Stimulated activated CD8-positive, alpha-beta memory T cell treated with anti-CD3 and anti-CD28 coated beads, Interleukin-4, amount 100 ng/mL, for 1 hour (primary cell): Measurements from ENCODE around the gene THSD4.

ENCODE experiments used
- DNase-seq, 2 donors: peaks; one replicate each; pipeline ENCODE4 v3.0.0-alpha.2; 2020; ENCODE audit warnings: low read depth in 2 of 2, low spot score in 1 of 2

Gene THSD4

GRCh38 chr15:71815301-71815700 lies 700.0 kb downstream of the THSD4 start:
- DNase-seq, result no peak

- DNase-seq, result no peak
Observed at GRCh38 chr15:71817351-71817750, 702.1 kb downstream of the THSD4 start.

GRCh38 chr15:71820127-71820526 lies 704.9 kb downstream of the THSD4 start:
- DNase-seq, result no peak

GRCh38 chr15:71821547-71822129 lies 706.4 kb downstream of the THSD4 start:
- no peak for DNase-seq

- no peak for DNase-seq
Observed at GRCh38 chr15:71822890-71823630, 707.8 kb downstream of the THSD4 start.

- no peak for DNase-seq
Observed at GRCh38 chr15:71823801-71824200, 708.5 kb downstream of the THSD4 start.

GRCh38 chr15:71825021-71825730 lies 709.9 kb downstream of the THSD4 start:
- no peak for DNase-seq

- DNase-seq, result no peak
Observed at GRCh38 chr15:71826196-71826595, 710.9 kb downstream of the THSD4 start.

GRCh38 chr15:71830981-71831380 lies 715.7 kb downstream of the THSD4 start:
- no peak for DNase-seq
